LHCN-M2 (cell line): ENCODE data around the gene ZDHHC14. TPM values are rescaled to one million over a fixed set of nuclear protein-coding genes. Genes with fewer than 3 reads are reported as not detected.
"Not testable (repeated sequence)": the region's sequence is repeated elsewhere in the genome, so short reads cannot be mapped to it uniquely, and the experiment has no call there.

Source experiments
- DNase-seq: peaks from one replicate; pipeline ENCODE4 v3.0.0-alpha.2; 2012; ENCODE audit warnings: low read depth
- total RNA-seq: library from RNA; depleted of rRNA; stranded (reverse); fragments of >200 nt; gene quantifications from 2 replicates; pipeline ENCODE4 v1.2.3, GENCODE V29; 2014

ZDHHC14 gene
- total RNA-seq, 1 experiment from 2014 or later = 2.2 TPM

GRCh38 chr6:157443066-157443800 lies 62.2 kb downstream of the ZDHHC14 start:
- DNase-seq = peak; percentile 83

DNA sequence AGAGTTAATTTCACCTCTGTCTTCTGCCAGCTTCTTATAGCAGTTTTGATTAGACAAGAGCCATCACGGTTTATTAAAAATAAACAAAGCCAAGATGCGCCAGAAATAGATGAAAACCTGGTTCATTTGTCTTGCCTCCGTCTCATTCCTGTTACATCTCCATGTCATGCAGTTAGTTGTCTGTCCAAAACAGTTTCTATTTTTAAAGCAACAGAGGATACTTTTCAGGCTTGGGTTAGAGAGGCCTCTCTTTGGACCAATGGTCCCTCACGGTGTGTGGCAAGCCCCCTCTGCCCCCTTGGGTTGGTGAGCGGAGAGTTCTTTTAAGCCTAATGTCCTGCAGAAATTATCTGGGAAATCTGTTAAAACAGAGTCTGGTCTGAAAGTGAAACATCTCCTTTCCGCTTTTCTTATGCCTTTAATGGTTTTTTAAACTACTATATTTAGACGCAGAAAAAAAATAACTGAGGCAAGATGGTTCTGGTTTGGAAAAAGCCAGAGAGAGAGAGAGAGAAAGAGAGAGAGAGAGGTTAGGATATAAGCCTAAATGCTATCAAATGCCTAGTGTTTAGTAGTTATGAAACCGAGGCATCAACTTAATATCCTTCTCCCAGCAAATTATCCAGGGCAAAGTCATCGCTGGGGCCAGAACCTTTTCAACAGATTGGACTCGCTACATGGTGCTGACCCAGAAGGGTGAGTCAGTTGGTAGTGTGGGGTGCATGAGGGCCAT lies 64.5 kb downstream of the ZDHHC14 start:
- no peak for DNase-seq

GRCh38 chr6:157447735-157448134 lies 66.7 kb downstream of the ZDHHC14 start:
- no peak for DNase-seq

DNA sequence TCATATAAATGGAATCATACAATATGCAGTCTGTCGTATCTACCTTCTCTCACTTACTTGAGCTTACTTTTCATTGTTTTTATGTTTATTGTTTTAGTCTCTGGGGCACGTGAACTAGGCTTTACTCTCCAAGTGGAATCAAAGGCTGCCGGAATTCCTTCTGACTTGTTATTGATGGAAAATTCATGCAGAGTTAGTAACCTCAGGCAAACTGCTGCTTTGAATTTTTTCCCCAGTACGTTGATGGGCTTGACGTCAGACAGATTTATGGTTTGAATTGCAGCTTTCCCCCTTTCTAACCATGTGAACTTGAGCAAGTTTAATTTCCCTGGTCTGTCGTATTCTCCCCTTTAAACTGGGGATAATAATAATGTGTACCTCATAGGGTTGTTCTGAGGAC lies 68.6 kb downstream of the ZDHHC14 start:
- DNase-seq = no peak

DNA sequence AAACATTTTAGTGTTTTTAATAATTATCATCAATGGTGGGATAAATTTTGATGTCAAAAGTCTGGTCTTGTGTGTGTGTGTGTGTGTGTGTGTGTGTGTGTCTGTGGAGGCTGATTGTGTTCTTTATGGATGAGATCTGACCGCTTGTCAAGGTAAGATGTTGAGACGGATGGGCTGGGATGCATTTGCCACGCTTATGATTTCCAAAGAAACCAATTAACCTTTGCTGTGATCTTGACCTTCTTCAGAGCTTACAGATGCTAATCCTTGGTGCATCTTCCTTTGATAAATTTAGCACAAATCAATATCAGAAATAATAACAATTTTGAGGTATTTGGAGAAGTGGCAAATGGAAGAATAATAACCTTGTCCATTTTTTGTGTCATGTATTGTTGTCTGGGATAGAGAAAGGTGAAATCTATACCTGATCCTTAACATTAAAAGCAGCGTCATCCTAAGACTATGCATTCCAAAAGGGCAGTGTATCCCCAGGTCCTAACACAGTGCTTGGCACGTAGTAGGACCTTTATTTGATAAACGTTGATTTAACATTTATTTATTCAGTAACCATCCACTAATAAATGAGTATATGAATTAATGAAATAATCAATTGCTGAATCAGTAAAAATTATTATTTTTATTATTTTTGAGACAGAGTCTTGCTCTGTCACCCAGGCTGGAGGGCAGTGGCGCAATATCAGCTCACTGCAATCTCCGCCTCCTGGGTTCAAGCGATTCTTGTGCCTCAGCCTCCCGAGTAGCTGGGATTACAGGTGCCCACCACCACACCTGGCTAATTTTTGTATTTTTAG lies 70.1 kb downstream of the ZDHHC14 start:
- no peak for DNase-seq

DNA sequence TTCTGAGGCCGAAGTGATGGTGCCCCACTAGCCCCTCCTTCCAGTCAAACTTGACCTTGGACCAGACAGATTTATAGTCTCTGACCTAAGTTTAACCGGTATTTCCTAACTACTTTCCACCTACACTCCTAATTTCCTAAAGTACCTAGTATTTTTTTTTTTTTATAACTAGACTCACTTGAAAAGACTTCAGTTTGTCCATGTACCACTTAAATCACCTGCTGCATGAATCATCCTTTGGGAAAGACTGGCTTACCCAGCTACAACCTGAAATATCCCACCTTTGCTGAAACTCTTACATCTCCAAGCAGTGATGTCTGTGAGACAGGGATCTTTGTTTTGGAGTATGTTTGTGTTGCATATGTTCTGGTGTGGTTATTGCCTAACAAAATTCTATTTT lies 71.1 kb downstream of the ZDHHC14 start:
- no peak for DNase-seq

DNA sequence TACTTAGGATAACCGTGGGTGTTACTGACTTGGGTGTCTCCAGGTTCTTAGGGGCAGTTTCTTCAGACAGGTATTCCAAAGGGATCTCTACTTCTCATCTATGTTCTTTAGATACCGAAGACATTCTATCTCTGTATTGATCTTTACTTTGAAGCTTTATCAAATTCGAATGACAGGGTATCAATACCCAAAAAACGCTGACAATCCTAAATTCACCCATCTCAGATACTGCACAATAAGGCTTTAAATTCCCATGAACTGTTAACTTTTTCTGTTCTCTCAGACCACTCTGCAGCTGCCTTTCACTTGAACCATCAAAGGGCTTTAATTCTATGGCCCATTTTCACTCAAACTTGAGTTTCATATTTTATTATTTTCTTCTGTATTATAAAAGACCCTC lies 72.1 kb downstream of the ZDHHC14 start:
- no peak for DNase-seq

DNA sequence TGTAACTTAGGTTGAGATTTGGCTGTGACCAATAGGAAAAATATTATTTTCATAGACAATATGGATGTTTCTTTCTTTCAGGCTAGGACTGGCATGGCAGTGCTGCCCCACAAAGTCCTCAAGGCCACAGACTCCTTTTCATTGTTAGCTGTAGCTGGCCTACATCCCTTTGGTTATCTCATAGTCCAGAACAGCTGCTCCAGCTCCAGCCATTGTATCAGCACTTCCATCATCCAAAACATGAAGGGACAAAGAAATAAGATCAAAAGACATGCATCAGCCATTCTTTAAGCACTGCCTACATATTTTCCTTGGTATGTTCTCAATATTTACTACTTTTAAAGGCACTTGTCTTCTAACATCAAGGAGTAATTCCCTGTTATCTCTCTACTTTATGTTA lies 73.0 kb downstream of the ZDHHC14 start:
- no peak for DNase-seq

DNA sequence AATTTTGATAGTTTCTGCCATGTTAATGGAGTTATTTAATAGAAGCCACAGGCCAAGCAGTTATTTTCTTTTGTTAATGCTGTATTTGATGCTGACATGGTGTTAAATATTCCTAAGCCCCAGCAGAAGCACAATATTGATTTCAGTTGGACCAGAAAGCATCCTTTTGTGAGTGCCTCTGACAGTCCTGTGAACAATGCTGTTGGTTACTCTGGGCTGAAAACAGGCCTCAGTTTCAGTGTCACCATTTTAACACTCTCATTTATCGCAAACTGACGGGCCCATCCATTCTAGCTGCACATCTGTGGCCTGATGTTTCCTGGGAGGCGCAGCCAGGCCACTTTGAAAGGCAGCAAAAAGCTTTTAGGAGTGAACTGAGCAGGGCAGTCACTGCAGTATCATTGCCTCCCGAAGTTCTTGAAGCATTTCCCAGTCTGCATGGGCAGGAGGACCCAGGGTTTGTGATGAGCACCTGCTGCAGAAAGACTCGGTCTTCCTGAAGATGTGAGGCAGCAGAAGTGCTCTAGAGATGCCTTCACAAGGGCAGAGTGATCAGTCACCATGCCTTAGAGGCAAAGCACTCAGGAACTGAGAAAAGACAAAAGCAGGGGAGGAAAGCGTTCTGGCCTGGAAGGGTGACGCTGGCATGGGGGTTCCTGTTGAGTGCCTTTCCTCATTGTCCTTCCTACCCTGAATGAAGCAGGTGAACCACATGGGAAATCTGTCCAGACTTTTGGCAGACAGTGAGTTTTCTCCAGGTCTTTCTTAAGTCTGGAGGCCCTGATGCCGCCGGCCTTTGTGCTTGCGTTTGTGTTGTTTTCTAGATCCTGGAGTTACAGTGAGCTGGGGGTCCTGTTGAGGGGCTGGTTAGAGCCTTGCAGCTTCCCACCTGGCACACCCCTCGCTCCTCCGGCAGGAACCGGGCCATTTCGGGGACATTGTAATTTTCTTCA lies 74.0 kb downstream of the ZDHHC14 start:
- DNase-seq = no peak

GRCh38 chr6:157455731-157456523 lies 74.9 kb downstream of the ZDHHC14 start:
- no peak for DNase-seq

DNA sequence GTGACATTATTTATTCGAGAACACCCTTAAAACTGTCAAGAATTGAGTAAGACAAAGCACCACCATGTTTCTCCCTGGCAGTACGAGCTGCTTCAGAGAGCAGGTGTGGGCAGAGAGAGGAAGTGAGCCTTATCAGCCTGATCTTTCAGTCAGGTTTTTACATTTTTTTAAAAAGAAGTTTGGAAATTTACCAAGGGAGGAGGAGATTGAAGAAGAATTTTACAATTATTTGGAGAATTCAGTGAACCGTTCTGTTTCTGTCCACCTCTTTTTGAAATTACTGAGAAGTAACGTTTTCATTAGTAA lies 75.5 kb downstream of the ZDHHC14 start:
- no peak for DNase-seq

GRCh38 chr6:157457787-157458186 lies 76.8 kb downstream of the ZDHHC14 start:
- no peak for DNase-seq

DNA sequence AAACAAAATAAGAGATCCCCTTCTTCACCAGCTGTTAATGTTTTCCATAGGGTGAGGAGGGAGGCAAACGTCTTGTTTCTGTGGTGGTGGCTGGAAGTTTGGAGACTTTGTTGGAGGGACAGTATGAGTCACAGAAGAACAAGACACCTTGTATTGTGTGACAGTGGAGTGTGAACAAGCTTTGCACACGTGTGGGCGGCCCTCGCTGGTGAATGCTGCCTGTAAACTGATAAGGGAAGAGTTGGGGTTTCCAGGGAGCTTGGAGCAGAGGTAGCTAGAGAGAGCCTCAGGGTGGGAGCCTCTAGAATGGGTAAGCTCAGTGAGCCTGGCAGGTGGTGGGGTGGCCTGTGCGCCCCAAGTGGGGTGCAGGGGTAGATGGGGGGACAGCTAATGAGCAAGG lies 78.3 kb downstream of the ZDHHC14 start:
- DNase-seq = no peak

DNA sequence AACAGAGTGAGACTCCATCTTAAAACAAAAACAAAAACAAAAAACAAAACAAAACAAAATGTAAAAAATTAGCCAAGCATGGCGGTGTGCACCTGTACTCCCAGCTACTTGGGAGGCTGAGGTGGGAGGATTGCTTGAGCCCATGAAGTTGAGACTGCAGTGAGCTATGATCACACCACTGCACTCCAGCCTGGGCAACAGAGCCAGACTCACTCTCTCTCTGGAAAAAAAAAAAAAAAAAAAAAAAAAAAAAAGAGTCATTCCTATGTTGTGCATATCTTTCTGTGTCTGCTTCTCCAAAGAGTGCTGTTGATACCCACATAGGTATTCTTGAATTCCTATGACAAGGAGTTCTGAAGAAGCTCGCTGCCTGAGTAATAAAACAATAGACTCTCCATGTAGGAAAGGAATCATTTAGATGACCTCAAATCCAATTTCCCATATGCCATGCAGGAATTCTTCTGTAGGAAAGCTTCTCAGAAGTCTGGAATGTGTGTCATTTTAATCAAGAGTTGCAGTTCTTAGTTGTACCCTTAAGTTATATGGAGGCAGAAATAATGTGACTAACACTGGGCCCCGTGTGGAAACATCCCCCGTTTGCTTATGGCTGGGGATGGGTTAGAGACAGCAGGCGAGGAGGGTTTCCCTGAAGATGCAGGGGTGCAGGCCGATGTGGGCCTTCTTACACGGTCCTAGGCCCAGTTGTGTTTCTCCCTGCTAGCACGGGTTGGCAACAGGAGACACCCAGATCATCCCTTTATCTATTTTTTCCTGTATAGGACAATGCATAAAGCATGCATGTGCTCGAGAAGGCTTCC lies 79.4 kb downstream of the ZDHHC14 start:
- DNase-seq = no peak

DNA sequence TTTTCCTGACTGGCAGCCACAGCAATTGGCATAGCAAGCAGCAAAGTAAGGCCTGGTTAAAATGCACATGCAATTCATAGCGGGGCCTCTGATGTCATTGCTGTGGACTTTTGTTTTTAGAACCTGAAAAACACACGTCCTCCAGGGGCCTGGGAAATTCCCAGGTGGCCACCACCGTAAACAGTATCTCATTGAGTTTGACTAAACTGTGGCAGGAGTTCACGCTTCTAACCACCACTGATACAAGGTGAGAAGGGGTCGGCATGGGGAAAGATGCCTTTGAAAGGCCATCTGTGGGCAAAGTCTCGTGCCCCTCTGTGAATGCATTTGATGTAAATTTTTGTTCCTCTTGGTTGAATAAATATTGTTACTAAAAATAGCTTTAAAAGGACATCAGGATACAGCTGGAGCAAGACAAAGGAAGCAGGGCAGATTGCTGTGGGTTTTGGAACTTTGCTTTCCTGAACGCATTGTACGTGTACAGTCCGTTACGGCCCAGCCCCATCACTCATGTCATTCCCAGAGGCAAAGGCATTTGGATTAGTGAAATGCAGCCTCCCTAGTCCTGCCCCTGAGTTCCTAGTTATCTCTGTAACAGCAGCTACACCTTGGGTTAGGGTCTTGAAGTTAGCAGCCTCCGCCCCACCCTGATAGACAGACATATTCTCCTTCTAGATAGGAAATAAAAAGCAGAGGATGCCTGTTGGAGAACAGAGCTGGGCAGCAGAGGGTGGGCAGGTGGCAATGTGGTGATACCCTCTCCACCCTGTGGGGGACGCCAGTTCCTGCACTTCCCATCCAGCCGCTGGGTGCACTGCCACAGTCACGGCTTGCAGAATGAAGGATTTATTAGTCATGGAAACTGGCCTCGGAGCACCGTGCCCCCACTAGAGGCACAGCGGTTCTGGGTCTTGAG lies 80.3 kb downstream of the ZDHHC14 start:
- DNase-seq = no peak

- no peak for DNase-seq
Observed at GRCh38 chr6:157462956-157463742, 82.2 kb downstream of the ZDHHC14 start.

DNA sequence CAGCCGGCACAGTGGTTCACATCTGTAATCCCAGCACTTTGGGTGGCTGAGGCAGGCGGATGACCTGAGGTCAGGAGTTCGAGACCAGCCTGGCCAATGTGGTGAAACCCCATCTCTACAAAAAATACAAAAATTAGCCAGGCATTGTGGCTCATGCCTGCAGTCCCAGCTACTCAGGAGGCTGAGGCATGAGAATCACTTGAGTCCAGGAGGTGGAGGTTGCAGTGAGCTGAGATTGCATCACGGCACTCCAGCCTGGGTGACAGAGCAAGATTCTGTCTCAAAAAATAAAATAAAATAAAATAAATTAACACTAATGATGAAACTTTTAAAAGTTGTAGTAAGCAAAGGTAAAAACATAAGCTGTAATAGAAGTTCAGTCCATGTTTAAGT lies 82.7 kb downstream of the ZDHHC14 start:
- DNase-seq = not testable (repeated sequence)
